CD8-positive, alpha-beta memory T cell (primary cell): ENCODE results near the gene KLHL1. TPM values are rescaled to one million over a fixed set of nuclear protein-coding genes. Genes with fewer than 3 reads are reported as not detected.

Source experiments
- CTCF ChIA-PET: fragments of 350-600 bp; sonication (Branson Sonifier 250); formaldehyde crosslinking; loops from one replicate; lab custom pipeline; 2021; ENCODE audit warnings: antibody characterized with exemption; lab: Charles Lee
- POLR2A ChIA-PET: fragments of 350-600 bp; sonication (Branson Sonifier 250); formaldehyde crosslinking; loops from one replicate; lab custom pipeline; 2021; ENCODE audit warnings: antibody characterized with exemption; lab: Charles Lee
- DNase-seq, 5 donors: peaks; one replicate each; pipeline versions ENCODE4 v3.0.0 to v3.0.0-alpha.2; 2020 to 2022; ENCODE audit warnings: mixed read lengths in 1 of 5
- H3K27ac ChIP-seq: one replicate; pipeline ENCODE4 v1.7.0; 2013; ENCODE audit warnings: low read depth, mild to moderate bottlenecking, low read length, moderate library complexity
- H3K27me3 ChIP-seq: 2 replicates; pipeline ENCODE4 v1.7.0; 2013; ENCODE audit warnings: low read length, mild to moderate bottlenecking; ENCODE audit not compliant: insufficient read depth, poor library complexity, severe bottlenecking
- H3K36me3 ChIP-seq: 2 replicates; pipeline ENCODE4 v1.7.0; 2013; ENCODE audit warnings: mild to moderate bottlenecking, low read length, moderate library complexity; ENCODE audit not compliant: insufficient read depth
- H3K4me1 ChIP-seq: 2 replicates; pipeline ENCODE4 v1.7.0; 2013; ENCODE audit warnings: mild to moderate bottlenecking, low read length, moderate library complexity; ENCODE audit not compliant: insufficient read depth
- H3K4me3 ChIP-seq: 2 replicates; pipeline ENCODE4 v1.7.0; 2013; ENCODE audit warnings: mild to moderate bottlenecking, low read length
- H3K9me3 ChIP-seq: 2 replicates; pipeline ENCODE4 v1.7.0; 2013; ENCODE audit warnings: mild to moderate bottlenecking, low read length
- H3K27ac Mint-ChIP-seq, 8 donors: one replicate each; pipeline ENCODE4 v1.8.0; 2020 to 2021; ENCODE audit warnings: mixed read lengths in 8 of 8, mild to moderate bottlenecking in 6 of 8, inconsistent platforms in 3 of 8, moderate library complexity in 3 of 8
- H3K27me3 Mint-ChIP-seq, 2 donors: one replicate each; pipeline ENCODE4 v1.8.0; 2020 to 2021; ENCODE audit warnings: mixed read lengths in 2 of 2, mild to moderate bottlenecking in 1 of 2, moderate library complexity in 1 of 2
- H3K36me3 Mint-ChIP-seq, 3 donors: one replicate each; pipeline ENCODE4 v1.8.0; 2020 to 2021; ENCODE audit warnings: mixed read lengths in 3 of 3, inconsistent platforms in 1 of 3, mild to moderate bottlenecking in 1 of 3
- H3K4me1 Mint-ChIP-seq, 3 donors: one replicate each; pipeline ENCODE4 v1.8.0; 2020 to 2021; ENCODE audit warnings: mixed read lengths in 3 of 3, inconsistent platforms in 1 of 3, mild to moderate bottlenecking in 1 of 3
- H3K4me3 Mint-ChIP-seq, 7 donors: one replicate each; pipeline ENCODE4 v1.8.0; 2020 to 2021; ENCODE audit warnings: mixed read lengths in 7 of 7, mild to moderate bottlenecking in 6 of 7, moderate library complexity in 4 of 7, inconsistent platforms in 2 of 7
- H3K9me3 Mint-ChIP-seq, 5 donors: one replicate each; pipeline ENCODE4 v1.8.0; 2020 to 2022; ENCODE audit warnings: mixed read lengths in 5 of 5, mild to moderate bottlenecking in 3 of 5, moderate library complexity in 2 of 5, inconsistent platforms in 1 of 5
- polyA plus RNA-seq: library from polyadenylated mRNA; unstranded; fragments of 300-500 nt; fragmentation: Illumina TruSeq; gene quantifications from one replicate; pipeline ENCODE4 v1.2.3, GENCODE V29; 2021
- total RNA-seq, 2 experiments: library from RNA; stranded (reverse); gene quantifications; one replicate each; pipeline ENCODE4 v1.2.3, GENCODE V29; 2021

Gene KLHL1
- total and polyA plus RNA-seq, 3 experiments from 2014 or later = not detected

DNA sequence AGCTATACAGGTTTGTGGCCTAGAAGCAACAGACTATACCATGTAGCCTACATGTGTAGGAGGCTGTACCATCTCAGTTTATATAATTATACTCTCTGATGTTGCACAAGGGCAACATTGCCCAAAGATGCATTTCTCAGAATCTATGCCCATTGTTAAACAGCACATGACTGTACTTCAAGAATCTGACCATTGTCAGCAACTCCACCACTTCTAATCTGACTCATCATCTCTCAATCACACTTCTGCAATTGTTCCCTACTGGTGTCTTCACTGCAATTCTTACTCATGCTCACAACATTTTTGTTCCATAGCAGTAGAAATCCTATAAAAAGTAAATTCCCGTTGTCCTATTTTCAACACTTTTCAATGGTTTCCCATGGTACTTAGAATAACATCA lies 64.6 kb downstream of the KLHL1 start:
- H3K27ac Mint-ChIP-seq = no peak overlapping the region
- H3K4me1 Mint-ChIP-seq = no peaks in the 10 kb centered on the region
- Histone ChIP-seq H3K27me3 (no peaks in the 10 kb centered on the region), H3K9me3 (no peaks in the 10 kb centered on the region), H3K4me1 (no peaks in the 10 kb centered on the region), H3K36me3 (no peaks in the 10 kb centered on the region), H3K4me3 (no peak overlapping the region), H3K27ac (no peak overlapping the region)
- no peak for DNase-seq
- POLR2A ChIA-PET = no interaction called here
- H3K36me3 Mint-ChIP-seq = no peaks in the 10 kb centered on the region
- peaks cover 10 to 23% (median 11%) of the 10 kb centered on the region in 5 donors for H3K9me3 Mint-ChIP-seq
- H3K4me3 Mint-ChIP-seq = no peak overlapping the region
- peaks cover 0 to 1% of the 10 kb centered on the region in 2 donors for H3K27me3 Mint-ChIP-seq
- CTCF ChIA-PET = no interaction called here

DNA sequence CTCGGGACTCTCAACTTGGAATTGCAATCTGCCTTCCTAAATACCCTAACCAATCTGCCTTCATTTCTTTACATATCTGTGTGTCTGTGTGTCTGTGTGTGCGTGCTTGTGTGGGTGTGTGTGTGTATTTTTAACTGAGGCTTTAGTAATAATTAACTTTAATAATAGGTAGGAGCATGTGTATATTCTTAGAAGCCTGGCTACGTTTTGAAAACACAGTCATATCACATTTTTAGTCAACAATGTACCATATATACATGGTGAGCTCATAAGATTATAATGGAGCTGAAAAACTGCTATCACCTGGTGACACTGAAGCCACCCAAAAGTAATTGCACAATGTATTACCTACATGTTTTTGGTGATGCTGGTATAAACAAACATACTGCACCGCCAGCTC lies 66.1 kb downstream of the KLHL1 start:
- Mint-ChIP-seq H3K4me1 (no peaks in the 10 kb centered on the region), H3K27me3 (peaks cover 0 to 1% of the 10 kb centered on the region in 2 donors), H3K9me3 (peaks cover 8 to 25% (median 12%) of the 10 kb centered on the region in 5 donors), H3K27ac (no peak overlapping the region), H3K4me3 (no peak overlapping the region), H3K36me3 (no peaks in the 10 kb centered on the region)
- no peak overlapping the region for H3K27ac ChIP-seq
- ChIA-PET CTCF (no interaction called here), POLR2A (no interaction called here)
- H3K4me3 ChIP-seq = no peak overlapping the region
- H3K4me1 ChIP-seq = no peaks in the 10 kb centered on the region
- no peaks in the 10 kb centered on the region for H3K9me3 ChIP-seq
- H3K36me3 ChIP-seq = no peaks in the 10 kb centered on the region
- DNase-seq = no peak
- no peaks in the 10 kb centered on the region for H3K27me3 ChIP-seq

DNA sequence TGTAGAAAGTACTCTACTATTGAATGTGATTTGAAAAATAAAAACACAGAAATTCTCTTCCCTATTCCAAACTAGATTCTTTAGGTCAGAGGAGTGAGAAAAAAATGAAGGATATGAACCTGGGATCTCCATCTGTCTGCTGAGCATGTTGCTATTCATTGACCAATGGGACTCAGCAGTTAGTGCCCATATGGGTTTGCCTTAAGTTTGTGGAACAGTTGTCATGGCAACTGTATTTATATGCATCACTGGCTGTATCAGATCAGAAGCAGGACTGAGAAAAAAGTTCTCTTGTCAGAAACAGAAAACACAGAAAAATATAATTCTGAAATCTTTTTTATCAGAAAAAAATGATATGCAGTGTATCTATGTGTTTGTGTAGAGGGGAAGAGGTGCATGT lies 74.0 kb downstream of the KLHL1 start:
- no peak overlapping the region for H3K27ac Mint-ChIP-seq
- H3K27me3 ChIP-seq = no peaks in the 10 kb centered on the region

DNA sequence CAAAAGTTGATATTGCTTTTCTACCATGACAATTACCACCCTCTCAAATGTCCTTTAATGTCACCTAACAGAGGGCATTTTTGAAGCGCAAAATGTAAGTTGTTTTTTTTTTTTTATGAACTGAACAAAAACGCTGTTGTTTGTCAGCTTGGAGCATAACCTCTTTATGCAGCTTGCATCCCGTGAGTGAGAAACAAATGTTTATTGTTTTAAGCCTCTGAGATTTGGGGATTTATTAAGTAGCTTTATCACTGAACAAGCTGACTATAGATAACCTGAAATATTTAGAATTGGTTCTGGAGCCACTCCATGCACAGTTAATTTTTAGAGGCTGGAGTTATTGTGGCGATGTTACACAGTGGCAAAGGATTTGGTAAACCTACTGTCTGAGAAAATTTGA lies 80.7 kb downstream of the KLHL1 start:
- Histone ChIP-seq H3K9me3 (no peaks in the 10 kb centered on the region), H3K4me1 (no peaks in the 10 kb centered on the region), H3K4me3 (no peak overlapping the region), H3K27me3 (no peaks in the 10 kb centered on the region), H3K27ac (no peak overlapping the region), H3K36me3 (no peaks in the 10 kb centered on the region)
- POLR2A ChIA-PET = no interaction called here
- Mint-ChIP-seq H3K27ac (no peak overlapping the region), H3K4me1 (no peaks in the 10 kb centered on the region), H3K9me3 (peaks cover 2 to 19% (median 7%) of the 10 kb centered on the region in 5 donors), H3K36me3 (peaks cover 0 to 3% (median 0%) of the 10 kb centered on the region in 3 donors), H3K4me3 (no peak overlapping the region), H3K27me3 (no peaks in the 10 kb centered on the region)
- CTCF ChIA-PET = no interaction called here
- DNase-seq = no peak

More for the DNA sequence above, 74.0 kb downstream of the KLHL1 start:
- DNase-seq = no peak
- Histone ChIP-seq H3K36me3 (no peaks in the 10 kb centered on the region), H3K4me1 (no peaks in the 10 kb centered on the region), H3K27ac (no peak overlapping the region), H3K9me3 (no peaks in the 10 kb centered on the region), H3K4me3 (no peak overlapping the region)
- Mint-ChIP-seq H3K36me3 (peaks cover 0 to 3% (median 0%) of the 10 kb centered on the region in 3 donors), H3K4me3 (no peak overlapping the region), H3K27me3 (peaks cover 0 to 1% of the 10 kb centered on the region in 2 donors), H3K9me3 (peaks cover 0 to 20% (median 9%) of the 10 kb centered on the region in 5 donors), H3K4me1 (no peaks in the 10 kb centered on the region)
- POLR2A ChIA-PET = no interaction called here
- CTCF ChIA-PET = no interaction called here

DNA sequence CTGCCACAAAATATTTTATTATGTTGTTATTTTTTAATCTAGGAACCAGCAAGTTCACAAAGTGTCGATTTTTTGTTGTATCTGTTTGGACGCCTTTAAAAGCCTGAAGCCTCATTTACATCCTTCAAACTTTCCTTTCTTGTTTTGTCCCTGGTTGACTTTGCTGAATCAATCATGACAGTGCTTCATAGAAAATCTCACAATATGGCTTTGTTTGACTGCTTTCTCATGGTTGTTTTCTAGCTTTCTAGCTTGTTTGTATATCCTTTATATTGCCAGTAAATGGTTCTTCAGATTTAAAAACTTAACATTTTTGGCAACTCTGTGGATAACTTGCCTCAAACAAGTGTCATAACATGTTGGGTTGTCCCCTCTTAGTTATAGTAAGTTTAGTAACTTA lies 84.7 kb downstream of the KLHL1 start:
- Mint-ChIP-seq H3K36me3 (no peaks in the 10 kb centered on the region), H3K4me1 (no peaks in the 10 kb centered on the region), H3K27me3 (no peaks in the 10 kb centered on the region), H3K9me3 (peaks cover 5 to 27% (median 6%) of the 10 kb centered on the region in 5 donors), H3K4me3 (no peak overlapping the region), H3K27ac (no peak overlapping the region)
- DNase-seq = no peak
- Histone ChIP-seq H3K36me3 (no peaks in the 10 kb centered on the region), H3K4me1 (no peaks in the 10 kb centered on the region), H3K9me3 (no peaks in the 10 kb centered on the region), H3K4me3 (no peak overlapping the region), H3K27ac (no peak overlapping the region), H3K27me3 (no peaks in the 10 kb centered on the region)
- POLR2A ChIA-PET = no interaction called here
- CTCF ChIA-PET = no interaction called here

DNA sequence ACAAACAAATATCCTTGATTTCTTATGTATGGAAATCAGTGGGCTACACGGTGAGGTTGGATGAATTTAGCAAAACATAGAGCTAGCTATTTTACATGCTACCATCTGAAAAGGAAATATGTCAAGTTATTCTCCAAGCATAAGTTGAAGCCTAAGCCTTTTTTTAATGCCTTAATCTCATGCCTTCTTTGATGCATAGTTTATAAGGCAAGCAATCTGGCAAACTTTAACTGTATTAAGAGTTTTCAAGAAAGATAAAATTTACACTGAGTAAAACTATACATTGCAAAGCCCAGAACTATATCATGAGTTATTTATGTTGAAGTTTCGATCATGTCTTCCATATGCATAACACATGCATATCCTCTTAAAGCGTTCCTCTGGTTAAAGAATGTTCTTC lies 85.6 kb downstream of the KLHL1 start:
- H3K27me3 Mint-ChIP-seq = no peaks in the 10 kb centered on the region
- H3K9me3 ChIP-seq = no peaks in the 10 kb centered on the region
- H3K4me1 Mint-ChIP-seq = no peaks in the 10 kb centered on the region
- H3K27me3 ChIP-seq = no peaks in the 10 kb centered on the region
- DNase-seq = no peak
- H3K4me3 ChIP-seq = no peak overlapping the region
- no peaks in the 10 kb centered on the region for H3K36me3 Mint-ChIP-seq
- H3K4me1 ChIP-seq = no peaks in the 10 kb centered on the region
- no peak overlapping the region for H3K27ac Mint-ChIP-seq
- H3K27ac ChIP-seq = no peak overlapping the region
- no peaks in the 10 kb centered on the region for H3K36me3 ChIP-seq
- no peak overlapping the region for H3K4me3 Mint-ChIP-seq
- H3K9me3 Mint-ChIP-seq = peaks cover 0 to 22% (median 6%) of the 10 kb centered on the region in 5 donors
- ChIA-PET POLR2A (no interaction called here), CTCF (no interaction called here)

DNA sequence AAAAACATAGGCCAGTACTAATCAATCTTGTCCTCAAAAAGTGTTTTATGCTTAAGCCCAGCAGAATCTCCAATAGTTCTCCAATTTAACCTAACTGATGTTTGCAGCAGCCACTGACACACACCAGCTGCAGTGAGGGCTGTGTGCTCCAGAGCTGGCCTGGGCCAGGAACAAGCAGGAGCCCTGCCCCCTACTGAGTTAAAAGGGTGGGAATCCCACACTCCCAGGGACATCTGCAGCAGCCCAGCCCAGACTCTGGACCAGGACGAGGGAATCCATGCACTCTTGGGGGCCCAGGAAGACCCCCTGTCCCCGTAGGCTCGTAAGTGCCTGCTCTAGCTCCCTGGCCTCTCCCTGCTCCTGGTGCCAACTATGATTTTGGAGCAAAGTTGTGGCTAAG lies 92.1 kb downstream of the KLHL1 start:
- Mint-ChIP-seq H3K4me3 (no peak overlapping the region), H3K27me3 (no peaks in the 10 kb centered on the region), H3K4me1 (no peaks in the 10 kb centered on the region), H3K36me3 (no peaks in the 10 kb centered on the region), H3K27ac (no peak overlapping the region), H3K9me3 (peaks cover 3 to 20% (median 11%) of the 10 kb centered on the region in 5 donors)
- H3K27me3 ChIP-seq = no peaks in the 10 kb centered on the region
- no peaks in the 10 kb centered on the region for H3K9me3 ChIP-seq
- no peak overlapping the region for H3K27ac ChIP-seq
- no peak overlapping the region for H3K4me3 ChIP-seq
- H3K36me3 ChIP-seq = no peaks in the 10 kb centered on the region
- CTCF ChIA-PET = no interaction called here
- H3K4me1 ChIP-seq = no peaks in the 10 kb centered on the region
- DNase-seq = no peak
- POLR2A ChIA-PET = no interaction called here

DNA sequence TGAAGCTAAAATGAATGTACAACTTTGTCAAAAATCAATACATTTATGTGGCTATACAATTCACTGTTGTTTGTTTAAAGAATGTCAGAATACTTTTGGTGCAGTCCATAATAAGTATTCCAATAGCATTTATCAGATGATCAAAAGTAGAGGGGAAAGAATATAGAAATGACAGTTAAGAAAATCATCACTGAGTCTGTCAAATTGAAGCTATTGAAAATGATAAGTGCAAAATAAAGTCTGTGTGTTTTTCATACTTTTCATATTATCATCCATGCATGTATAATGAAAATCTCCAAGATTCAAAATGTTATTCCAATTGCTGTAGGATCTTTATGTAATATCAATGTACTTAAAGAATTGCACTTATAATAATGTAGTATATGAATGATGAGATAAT lies 93.9 kb downstream of the KLHL1 start:
- H3K36me3 ChIP-seq = no peaks in the 10 kb centered on the region
- H3K4me1 ChIP-seq = no peaks in the 10 kb centered on the region
- ChIA-PET POLR2A (no interaction called here), CTCF (no interaction called here)
- no peak overlapping the region for H3K27ac ChIP-seq
- Mint-ChIP-seq H3K36me3 (no peaks in the 10 kb centered on the region), H3K4me1 (no peaks in the 10 kb centered on the region), H3K27me3 (no peaks in the 10 kb centered on the region), H3K27ac (no peak overlapping the region), H3K4me3 (no peak overlapping the region), H3K9me3 (peaks cover 2 to 27% (median 20%) of the 10 kb centered on the region in 5 donors)
- H3K27me3 ChIP-seq = no peaks in the 10 kb centered on the region
- H3K9me3 ChIP-seq = no peaks in the 10 kb centered on the region
- DNase-seq = no peak
- H3K4me3 ChIP-seq = no peak overlapping the region

DNA sequence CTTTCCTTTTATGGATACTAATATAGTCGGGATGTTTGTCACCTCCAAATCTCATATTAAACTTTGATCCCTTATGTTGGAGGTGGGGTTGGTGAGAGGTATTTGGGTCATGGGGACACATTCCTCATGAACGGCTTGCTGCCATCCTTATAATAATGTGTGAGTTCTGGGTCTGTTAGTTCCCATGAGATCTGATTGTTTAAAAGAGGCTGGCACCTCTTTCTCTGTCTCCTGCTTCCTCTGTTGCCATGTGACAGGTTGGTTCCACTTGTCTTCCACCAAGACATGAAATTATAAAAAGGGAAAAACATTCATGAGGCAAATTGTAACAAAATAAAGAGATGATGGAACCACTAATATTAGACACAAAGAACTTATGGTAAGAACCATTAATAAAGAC lies 108.4 kb downstream of the KLHL1 start:
- no peaks in the 10 kb centered on the region for H3K9me3 ChIP-seq
- no peaks in the 10 kb centered on the region for H3K4me1 Mint-ChIP-seq
- H3K27ac ChIP-seq = no peak overlapping the region
- ChIA-PET CTCF (no interaction called here), POLR2A (no interaction called here)
- DNase-seq = no peak
- H3K27me3 ChIP-seq = no peaks in the 10 kb centered on the region
- no peak overlapping the region for H3K4me3 ChIP-seq
- H3K27me3 Mint-ChIP-seq = no peaks in the 10 kb centered on the region
- no peaks in the 10 kb centered on the region for H3K36me3 ChIP-seq
- H3K4me1 ChIP-seq = no peaks in the 10 kb centered on the region
- H3K27ac Mint-ChIP-seq = no peak overlapping the region
- no peak overlapping the region for H3K4me3 Mint-ChIP-seq
- no peaks in the 10 kb centered on the region for H3K36me3 Mint-ChIP-seq
- H3K9me3 Mint-ChIP-seq = peaks cover 2 to 11% (median 2%) of the 10 kb centered on the region in 5 donors
